Caco-2 (cell line): ENCODE results near the gene HBEGF. TPM values are rescaled to one million over a fixed set of nuclear protein-coding genes. Genes with fewer than 3 reads are reported as not detected.

Source experiments
- BruUV-seq: library from RNA; stranded (reverse); fragments of 400-500 nt; replicated peaks from 2 replicates; lab custom pipeline; 2021; lab: Mats Ljungman, UMichigan
- CTCF ChIA-PET: fragments of 300-600 bp; sonication (Branson Sonifier 250); formaldehyde crosslinking; loops from one replicate; lab custom pipeline; 2022; ENCODE audit warnings: antibody characterized with exemption; lab: Charles Lee
- POLR2A ChIA-PET: fragments of 300-600 bp; sonication (Branson Sonifier 250); formaldehyde crosslinking; loops from one replicate; lab custom pipeline; 2022; ENCODE audit warnings: antibody characterized with exemption; lab: Charles Lee
- DNase-seq, 2 experiments: peaks; one replicate each; pipeline versions ENCODE4 v3.0.0 to v3.0.0-alpha.2; 2020 to 2022
- H3K27me3 ChIP-seq: replicated peaks from 2 replicates; pipeline ENCODE4 v1.6.0; 2011; ENCODE audit warnings: low read length; ENCODE audit not compliant: control insufficient read depth, insufficient read depth
- H3K36me3 ChIP-seq: 2 replicates; pipeline ENCODE4 v1.5.1; 2011; ENCODE audit warnings: low read length; ENCODE audit not compliant: control insufficient read depth, insufficient read depth
- H3K4me1 ChIP-seq: fragments of 250-450 bp; sonication (Bioruptor Pico); 2 replicates; pipeline ENCODE4 v1.5.1; 2020; ENCODE audit warnings: mild to moderate bottlenecking
- H3K4me3 ChIP-seq: 2 replicates; pipeline ENCODE4 v1.5.1; 2011; ENCODE audit warnings: low read depth, mild to moderate bottlenecking, control low read depth, low read length
- H3K9me3 ChIP-seq: fragments of 250-450 bp; sonication (Bioruptor Pico); 2 replicates; pipeline ENCODE4 v1.5.1; 2020; ENCODE audit warnings: mild to moderate bottlenecking, moderate library complexity
- H3K27ac Mint-ChIP-seq: one replicate; pipeline ENCODE4 v1.8.0; 2022; ENCODE audit warnings: mixed read lengths; ENCODE audit not compliant: unreplicated experiment
- H3K27me3 Mint-ChIP-seq: one replicate; pipeline ENCODE4 v1.8.0; 2022; ENCODE audit warnings: mixed read lengths; ENCODE audit not compliant: insufficient read depth, unreplicated experiment
- H3K36me3 Mint-ChIP-seq: one replicate; pipeline ENCODE4 v1.8.0; 2022; ENCODE audit warnings: mild to moderate bottlenecking, mixed read lengths; ENCODE audit not compliant: insufficient read depth, unreplicated experiment
- H3K4me1 Mint-ChIP-seq: one replicate; pipeline ENCODE4 v1.8.0; 2022; ENCODE audit warnings: low read depth, mixed read lengths; ENCODE audit not compliant: unreplicated experiment
- H3K4me3 Mint-ChIP-seq: one replicate; pipeline ENCODE4 v1.8.0; 2022; ENCODE audit warnings: mild to moderate bottlenecking, moderate library complexity, mixed read lengths; ENCODE audit not compliant: unreplicated experiment
- H3K9me3 Mint-ChIP-seq: one replicate; pipeline ENCODE4 v1.8.0; 2022; ENCODE audit warnings: mixed read lengths; ENCODE audit not compliant: unreplicated experiment
- CTCF ChIP-seq, 2 experiments: fragments of 200-600 bp in 1 of 2; IDR thresholded peaks; 1 replicate in 1 of 2; 2 replicates in 1 of 2; pipeline versions ENCODE4 v1.5.1 to v1.8.0; 2011 to 2022; ENCODE audit warnings: antibody characterized with exemption in 1 of 2, control low read depth in 1 of 2, inconsistent platforms in 1 of 2, low read depth in 1 of 2, low read length in 1 of 2, mild to moderate bottlenecking in 1 of 2, moderate library complexity in 1 of 2; ENCODE audit not compliant: insufficient read depth in 1 of 2, severe bottlenecking in 1 of 2, unreplicated experiment in 1 of 2
- intact Hi-C: fragments of 100-400 bp; cut with micrococcal nuclease; formaldehyde crosslinking; loops from one replicate; pipeline ENCODE4 v1.10.0; 2022; ENCODE audit not compliant: unreplicated experiment
- total RNA-seq: library from RNA; stranded (reverse); gene quantifications from 2 replicates; pipeline ENCODE4 v1.2.3, GENCODE V29; 2022

The HBEGF gene
- total RNA-seq, 1 experiment from 2014 or later = 5.8 TPM

GRCh38 chr5:140293849-140294100 lies 52.6 kb downstream of the HBEGF start:
- no peak overlapping the region for H3K4me3 Mint-ChIP-seq
- no peak overlapping the region for H3K27ac Mint-ChIP-seq
- no peaks in the 10 kb centered on the region for H3K36me3 ChIP-seq
- no peak for DNase-seq
- CTCF ChIA-PET = no interaction called here
- H3K27me3 ChIP-seq = no peaks in the 10 kb centered on the region
- H3K4me1 Mint-ChIP-seq = peaks cover 42% of the 10 kb centered on the region
- no TSS peak for BruUV-seq
- intact Hi-C loops = no loop called here
- no peak for TF ChIP-seq CTCF (IDR thresholded peaks at IDR 0.05; ENCODE audit: insufficient read depth in 1 of 2, low read depth in 1 of 2, low read length in 1 of 2, severe bottlenecking in 1 of 2, unreplicated experiment in 1 of 2)
- H3K4me1 ChIP-seq = peaks cover 54% of the 10 kb centered on the region
- no peak overlapping the region for H3K4me3 ChIP-seq
- H3K9me3 ChIP-seq = no peaks in the 10 kb centered on the region
- no peaks in the 10 kb centered on the region for H3K27me3 Mint-ChIP-seq
- POLR2A ChIA-PET = no interaction called here
- H3K36me3 Mint-ChIP-seq = peaks cover 6% of the 10 kb centered on the region
- no peaks in the 10 kb centered on the region for H3K9me3 Mint-ChIP-seq

GRCh38 chr5:140293091-140293848 lies 53.1 kb downstream of the HBEGF start:
- H3K27me3 ChIP-seq = no peaks in the 10 kb centered on the region
- no peak overlapping the region for H3K4me3 Mint-ChIP-seq
- no peak overlapping the region for H3K4me3 ChIP-seq
- no peaks in the 10 kb centered on the region for H3K27me3 Mint-ChIP-seq
- CTCF ChIA-PET = interaction anchor here (0.7 to 1.2 kb wide), 2 partner anchors 49 to 53 kb away, joined by 3 to 4 read pairs; partner anchors contain the start of gene HBEGF
- no peaks in the 10 kb centered on the region for H3K9me3 Mint-ChIP-seq
- H3K36me3 ChIP-seq = no peaks in the 10 kb centered on the region
- intact Hi-C loops = no loop called here
- DNase-seq = no peak
- POLR2A ChIA-PET = interaction anchor here (1.1 kb wide), 1 partner anchor 10 kb away, joined by 3 read pairs; the partner anchor contains the start of gene PFDN1
- peaks cover 53% of the 10 kb centered on the region for H3K4me1 ChIP-seq
- peaks cover 44% of the 10 kb centered on the region for H3K4me1 Mint-ChIP-seq
- peak overlapping the region; percentile 13 for H3K27ac Mint-ChIP-seq
- TF ChIP-seq CTCF (IDR thresholded peaks at IDR 0.05; ENCODE audit: insufficient read depth in 1 of 2, low read depth in 1 of 2, low read length in 1 of 2, severe bottlenecking in 1 of 2, unreplicated experiment in 1 of 2) = no peak
- no TSS peak for BruUV-seq
- peaks cover 6% of the 10 kb centered on the region for H3K36me3 Mint-ChIP-seq
- no peaks in the 10 kb centered on the region for H3K9me3 ChIP-seq

DNA sequence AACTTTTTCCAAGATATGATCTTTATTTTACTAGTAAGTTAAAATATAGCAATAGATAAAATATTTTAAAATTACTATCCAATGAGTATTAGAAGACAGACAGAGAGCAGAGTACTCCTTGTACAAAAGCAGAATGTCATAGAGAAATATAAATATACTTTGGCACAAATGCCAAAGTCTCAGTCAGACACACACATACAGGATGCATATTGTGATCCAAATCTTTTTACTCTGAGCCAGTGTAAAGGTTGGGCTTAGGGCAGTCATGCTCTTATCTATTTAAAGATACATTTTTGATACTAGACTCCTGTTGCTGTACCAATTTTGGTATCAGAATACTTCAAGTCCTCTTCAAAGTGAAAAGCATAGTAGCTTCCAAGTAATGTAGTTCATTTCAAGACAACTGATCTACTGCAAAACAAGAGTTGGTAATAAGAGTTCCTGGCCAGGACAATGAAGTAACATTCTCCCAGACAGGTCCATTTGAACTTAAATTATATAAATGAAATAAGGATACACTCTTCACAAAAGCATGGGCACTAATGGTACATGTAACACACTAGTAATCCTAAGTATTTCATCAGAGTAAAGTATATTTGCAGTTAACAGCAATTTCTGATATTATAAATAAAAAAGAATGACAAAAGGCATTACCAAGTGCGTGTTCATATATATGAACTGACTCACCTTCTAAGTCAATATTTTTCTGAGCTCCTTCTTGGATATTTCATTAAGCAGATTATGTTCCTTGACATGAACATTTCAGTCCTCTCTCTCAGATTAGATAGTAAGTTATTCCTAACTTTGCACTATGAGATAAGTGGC lies 54.0 kb downstream of the HBEGF start:
- Mint-ChIP-seq H3K9me3 (no peaks in the 10 kb centered on the region), H3K36me3 (peaks cover 6% of the 10 kb centered on the region), H3K27me3 (no peaks in the 10 kb centered on the region), H3K4me3 (no peak overlapping the region), H3K27ac (peak overlapping the region; percentile 13), H3K4me1 (peaks cover 48% of the 10 kb centered on the region)
- ChIA-PET CTCF (interaction anchor here (0.7 to 1.2 kb wide), 2 partner anchors 48 to 54 kb away, joined by 3 to 4 read pairs; partner anchors contain the start of gene HBEGF), POLR2A (interaction anchor here (1.1 kb wide), 1 partner anchor 11 kb away, joined by 3 read pairs; the partner anchor contains the start of gene PFDN1)
- Histone ChIP-seq H3K9me3 (no peaks in the 10 kb centered on the region), H3K4me3 (no peak overlapping the region), H3K27me3 (no peaks in the 10 kb centered on the region), H3K4me1 (peaks cover 47% of the 10 kb centered on the region), H3K36me3 (no peaks in the 10 kb centered on the region)
- no peak for DNase-seq
- no peak for TF ChIP-seq CTCF (IDR thresholded peaks at IDR 0.05; ENCODE audit: insufficient read depth in 1 of 2, low read depth in 1 of 2, low read length in 1 of 2, severe bottlenecking in 1 of 2, unreplicated experiment in 1 of 2)
- intact Hi-C loops = no loop called here
- no TSS peak for BruUV-seq
